ENCODE measurements around the gene FBXO31.
A peak's percentile ranks its signal among the peaks of the same experiment; 100 is the strongest.
"Not testable (repeated sequence)": the region's sequence is repeated elsewhere in the genome, so short reads cannot be mapped to it uniquely, and the experiment has no call there.

Gene FBXO31

DNA sequence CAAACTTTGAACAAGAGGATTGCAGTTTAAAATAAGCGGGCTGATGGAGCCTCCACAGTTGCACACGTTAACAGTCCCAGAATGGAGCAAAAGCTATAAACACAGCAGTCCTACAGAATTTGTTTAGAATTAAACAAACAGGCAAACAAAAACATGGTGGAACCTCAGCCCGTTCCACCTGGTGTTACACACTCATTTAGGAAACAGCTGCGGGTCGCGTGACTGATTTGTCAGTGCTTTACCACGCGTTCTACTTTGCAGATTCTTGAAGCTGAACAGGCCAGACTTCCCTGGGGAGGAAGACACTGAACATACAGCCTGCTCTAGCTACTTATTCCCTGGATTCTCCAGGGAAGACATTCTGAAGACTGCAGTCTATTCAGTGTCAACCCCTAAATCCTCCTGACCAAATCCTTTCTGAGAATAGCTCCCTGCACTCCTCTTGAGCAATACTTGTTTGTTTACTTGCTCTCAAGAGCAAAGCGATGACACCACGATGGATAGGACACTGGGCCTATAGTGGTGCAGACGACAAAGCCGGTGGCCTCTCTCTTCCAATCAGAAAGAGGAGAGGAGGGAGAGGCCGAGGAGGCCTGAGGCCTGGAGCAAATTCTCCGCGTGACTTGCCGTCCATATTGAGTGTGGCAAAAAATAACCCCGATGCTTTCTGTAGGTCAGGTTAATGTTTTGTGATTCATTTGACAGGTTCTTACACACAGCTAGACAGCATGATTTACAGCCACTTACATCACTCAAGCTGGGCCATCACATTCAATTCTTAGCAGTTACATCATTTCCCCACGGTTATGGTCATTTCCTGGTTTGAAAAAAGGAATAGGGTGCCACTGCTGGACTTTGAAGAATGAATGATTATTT is 4.6 kb upstream of the FBXO31 start:
- H3K36me3 ChIP-seq (ENCODE audit: insufficient read depth, low read length) = no peaks in the 10 kb centered on the region
- H3K27me3 ChIP-seq (ENCODE audit: insufficient read depth, low read length) = no peaks in the 10 kb centered on the region
- H2AFZ ChIP-seq (ENCODE audit: low read depth, low read length) = peak overlapping the region; percentile 64
- peaks cover 14% of the 10 kb centered on the region for H3K4me1 ChIP-seq (ENCODE audit: insufficient read depth, low read length)
- H3K4me3 ChIP-seq (ENCODE audit: low read length) = peak overlapping the region; percentile 51
- no peaks in the 10 kb centered on the region for H3K9me3 ChIP-seq (ENCODE audit: low read length)

DNA sequence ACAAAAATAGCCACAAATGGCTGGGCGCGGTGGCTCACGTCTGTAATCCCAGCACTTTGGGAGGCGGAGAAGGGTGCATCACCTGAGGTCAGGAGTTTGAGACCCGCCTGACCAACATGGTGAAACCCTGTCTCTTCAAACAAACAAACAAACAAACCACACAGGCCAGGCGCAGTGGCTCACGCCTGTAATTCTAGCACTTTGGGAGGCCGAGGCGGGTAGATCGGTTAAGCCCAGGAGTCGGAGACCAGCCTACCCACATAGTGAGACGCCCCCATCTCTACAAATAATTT is 1.2 kb upstream of the FBXO31 start:
- H3K9me3 ChIP-seq (ENCODE audit: low read length) = not testable (repeated sequence)
- Histone ChIP-seq H3K4me1 (ENCODE audit: insufficient read depth, low read length) (peaks cover 15% of the 10 kb centered on the region), H2AFZ (ENCODE audit: low read depth, low read length) (peak overlapping the region; percentile 63)

DNA sequence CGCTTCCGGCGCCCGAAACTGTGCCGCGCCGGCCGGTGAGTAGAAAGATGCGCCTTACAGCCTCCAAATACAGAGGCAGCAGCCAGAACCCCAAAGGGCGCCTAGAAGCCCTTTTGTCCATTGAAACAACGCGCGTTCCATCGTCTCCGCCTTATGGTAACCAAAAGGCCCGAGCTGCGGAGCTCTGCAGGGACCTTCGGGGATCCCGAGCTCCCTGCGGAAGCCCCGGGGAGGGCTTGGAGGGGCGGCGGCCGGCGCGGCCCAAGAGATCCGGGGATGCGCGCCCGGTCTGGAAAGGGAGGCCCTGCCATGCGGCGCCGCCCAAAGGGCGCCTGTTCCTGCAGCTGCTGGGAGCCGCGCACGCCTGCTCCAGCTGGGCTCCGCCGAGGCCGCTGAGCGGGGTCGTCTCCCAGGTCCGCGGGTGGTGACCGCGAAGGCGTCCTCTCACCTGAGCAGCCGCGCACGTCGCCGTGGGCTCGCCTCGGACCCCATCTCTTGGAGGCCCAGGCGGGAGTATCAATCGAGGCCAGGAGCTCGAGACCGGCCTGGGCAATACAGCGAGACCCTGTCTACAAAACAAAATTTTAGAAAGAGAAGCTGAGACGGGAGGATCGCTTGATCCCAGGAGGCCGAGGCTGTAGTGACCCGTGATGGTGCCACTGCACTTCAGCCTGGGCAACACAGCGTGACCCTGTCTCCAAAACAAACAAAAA is 742 bp upstream of the FBXO31 start:
- Histone ChIP-seq H3K4me3 (ENCODE audit: low read length) (peak overlapping the region; percentile 62), H3K9me3 (ENCODE audit: low read length) (no peaks in the 10 kb centered on the region), H3K36me3 (ENCODE audit: insufficient read depth, low read length) (no peaks in the 10 kb centered on the region), H2AFZ (ENCODE audit: low read depth, low read length) (peak overlapping the region; percentile 63), H3K4me1 (ENCODE audit: insufficient read depth, low read length) (peaks cover 15% of the 10 kb centered on the region), H3K27me3 (ENCODE audit: insufficient read depth, low read length) (no peaks in the 10 kb centered on the region)

More for the DNA sequence above, 1.2 kb upstream of the FBXO31 start:
- not testable (repeated sequence) for H3K27me3 ChIP-seq (ENCODE audit: insufficient read depth, low read length); H3K36me3 ChIP-seq (ENCODE audit: insufficient read depth, low read length)
- peak overlapping the region; percentile 62 for H3K4me3 ChIP-seq (ENCODE audit: low read length)

DNA sequence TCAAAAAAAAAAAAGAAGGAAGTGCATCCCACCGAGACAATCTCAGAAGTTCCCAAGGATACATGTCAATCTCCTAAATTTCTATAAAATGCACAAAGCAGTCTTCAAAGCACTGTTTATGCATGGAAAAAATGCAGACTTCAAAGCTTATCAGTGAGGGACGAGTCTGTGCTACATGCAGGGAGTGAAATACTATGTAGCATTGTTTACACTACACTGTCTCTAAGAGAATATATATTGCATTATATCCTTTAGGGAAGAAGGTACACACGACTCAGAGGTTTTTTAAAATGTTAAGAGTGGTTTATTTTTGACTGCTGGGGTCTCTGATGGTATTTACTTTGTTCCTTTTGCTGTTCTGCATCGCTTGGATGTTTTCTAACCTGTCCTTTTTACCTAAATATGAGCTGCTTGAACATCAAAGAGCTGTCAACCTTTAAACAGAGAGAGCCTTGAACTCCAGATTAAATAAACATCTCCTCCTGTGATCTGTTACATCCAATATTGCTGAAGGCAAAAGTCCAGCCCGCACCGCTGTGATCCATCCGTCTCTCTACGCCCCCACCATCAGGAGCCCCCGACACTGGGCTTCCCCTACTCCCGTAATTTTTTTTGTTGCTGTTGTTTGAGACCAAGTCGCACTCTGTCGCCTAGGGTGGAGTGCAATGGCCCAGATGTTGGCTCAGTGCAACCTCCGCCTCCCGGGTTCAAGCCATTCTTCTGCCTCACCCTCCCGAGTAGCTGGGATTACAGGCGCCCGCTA is 1.4 kb downstream of the FBXO31 start:
- Histone ChIP-seq H2AFZ (ENCODE audit: low read depth, low read length) (peak overlapping the region; percentile 22), H3K36me3 (ENCODE audit: insufficient read depth, low read length) (no peaks in the 10 kb centered on the region), H3K27me3 (ENCODE audit: insufficient read depth, low read length) (no peaks in the 10 kb centered on the region), H3K9me3 (ENCODE audit: low read length) (no peaks in the 10 kb centered on the region), H3K4me1 (ENCODE audit: insufficient read depth, low read length) (peaks cover 8% of the 10 kb centered on the region), H3K4me3 (ENCODE audit: low read length) (peak overlapping the region; percentile 62)

DNA sequence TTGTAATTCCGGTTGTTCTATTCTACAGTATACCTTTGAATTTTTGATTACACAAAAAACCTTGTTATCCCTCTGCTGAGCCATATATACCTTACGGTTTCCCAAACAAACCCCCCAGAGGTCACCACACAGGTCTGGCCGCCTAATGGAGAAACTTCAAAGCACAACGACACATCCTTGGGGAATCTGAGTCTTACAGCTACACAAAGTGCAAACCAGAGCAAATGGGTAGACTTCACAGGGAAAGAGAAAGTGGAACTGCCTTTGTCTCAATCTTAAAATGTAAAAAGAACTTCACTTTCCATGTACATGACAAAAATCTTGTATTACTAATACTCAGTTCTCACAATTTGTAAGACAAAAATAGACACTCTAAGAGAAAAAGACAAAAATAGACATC is 2.7 kb downstream of the FBXO31 start:
- H2AFZ ChIP-seq (ENCODE audit: low read depth, low read length) = no peak overlapping the region
- H3K36me3 ChIP-seq (ENCODE audit: insufficient read depth, low read length) = no peaks in the 10 kb centered on the region
- H3K4me1 ChIP-seq (ENCODE audit: insufficient read depth, low read length) = peaks cover 8% of the 10 kb centered on the region
- H3K9me3 ChIP-seq (ENCODE audit: low read length) = no peaks in the 10 kb centered on the region
- H3K27me3 ChIP-seq (ENCODE audit: insufficient read depth, low read length) = no peaks in the 10 kb centered on the region
- H3K4me3 ChIP-seq (ENCODE audit: low read length) = no peak overlapping the region

DNA sequence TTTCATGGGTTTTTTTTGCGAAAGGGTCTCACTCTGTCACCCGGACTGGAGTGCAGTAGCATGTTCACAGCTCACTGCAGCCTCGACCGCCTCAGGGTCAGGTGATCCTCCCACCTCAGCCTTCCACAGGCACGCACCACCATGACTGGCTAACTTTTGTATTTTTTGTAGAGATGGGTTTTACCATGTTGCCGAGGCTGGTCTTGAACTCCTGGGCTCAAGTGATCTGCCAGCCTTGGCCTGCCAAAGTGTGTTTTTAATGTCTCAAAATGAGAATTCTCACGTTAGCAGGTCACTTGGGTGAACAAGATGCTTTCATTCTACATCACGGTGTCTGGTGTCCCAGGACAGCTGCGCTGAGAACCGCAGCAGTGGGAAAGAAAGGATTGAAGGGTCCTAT is 3.2 kb downstream of the FBXO31 start:
- Histone ChIP-seq H3K4me3 (ENCODE audit: low read length) (no peak overlapping the region), H2AFZ (ENCODE audit: low read depth, low read length) (no peak overlapping the region), H3K36me3 (ENCODE audit: insufficient read depth, low read length) (no peaks in the 10 kb centered on the region), H3K4me1 (ENCODE audit: insufficient read depth, low read length) (peaks cover 8% of the 10 kb centered on the region), H3K27me3 (ENCODE audit: insufficient read depth, low read length) (no peaks in the 10 kb centered on the region), H3K9me3 (ENCODE audit: low read length) (no peaks in the 10 kb centered on the region)

DNA sequence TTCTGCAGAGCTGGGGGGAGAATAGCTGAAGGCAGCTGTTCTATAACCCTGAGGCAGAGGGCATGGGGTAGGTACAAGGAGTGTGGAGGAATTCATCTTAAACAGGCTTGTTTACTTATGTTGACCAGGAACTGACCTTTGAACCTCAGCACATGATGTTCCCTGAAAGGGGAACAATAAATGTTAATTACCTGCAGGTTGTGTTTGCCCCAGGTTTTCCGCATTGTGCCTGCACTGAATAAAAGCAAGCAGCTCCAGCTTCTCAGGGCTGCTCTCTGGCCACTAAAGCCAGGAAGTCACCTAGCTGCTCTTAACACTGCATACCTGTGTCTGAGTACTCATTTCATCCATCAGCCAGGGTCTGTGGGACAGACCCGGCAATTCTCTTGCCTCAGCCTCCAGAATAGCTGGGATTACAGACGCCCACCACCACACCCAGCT is 4.2 kb downstream of the FBXO31 start:
- H3K9me3 ChIP-seq (ENCODE audit: low read length); H3K36me3 ChIP-seq (ENCODE audit: insufficient read depth, low read length); H3K27me3 ChIP-seq (ENCODE audit: insufficient read depth, low read length); H3K4me1 ChIP-seq (ENCODE audit: insufficient read depth, low read length); H3K4me3 ChIP-seq (ENCODE audit: low read length); H2AFZ ChIP-seq (ENCODE audit: low read depth, low read length): not testable (repeated sequence)

DNA sequence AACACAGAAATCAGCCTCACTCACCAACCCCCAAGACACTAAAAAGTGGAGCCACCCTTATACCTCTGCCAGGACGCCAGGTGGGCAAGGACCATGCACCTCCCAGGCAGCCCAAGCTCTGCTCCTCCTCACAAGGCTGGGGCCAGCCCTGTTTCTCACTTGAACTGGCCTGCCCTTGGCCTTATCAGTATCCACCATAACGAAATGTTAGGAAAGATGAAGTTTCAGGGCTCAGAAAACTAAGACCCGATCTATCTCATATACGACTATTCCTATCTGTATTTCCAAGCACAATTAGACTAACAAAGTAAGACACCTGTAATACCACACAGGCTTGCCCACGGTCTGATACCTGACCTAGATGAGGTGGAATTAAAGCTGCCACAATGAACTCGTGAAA is 6.9 kb downstream of the FBXO31 start:
- H3K4me3 ChIP-seq (ENCODE audit: low read length) = no peak overlapping the region
- no peaks in the 10 kb centered on the region for H3K9me3 ChIP-seq (ENCODE audit: low read length)
- no peak overlapping the region for H2AFZ ChIP-seq (ENCODE audit: low read depth, low read length)
- no peaks in the 10 kb centered on the region for H3K27me3 ChIP-seq (ENCODE audit: insufficient read depth, low read length)
- peaks cover 2% of the 10 kb centered on the region for H3K4me1 ChIP-seq (ENCODE audit: insufficient read depth, low read length)
- no peaks in the 10 kb centered on the region for H3K36me3 ChIP-seq (ENCODE audit: insufficient read depth, low read length)

DNA sequence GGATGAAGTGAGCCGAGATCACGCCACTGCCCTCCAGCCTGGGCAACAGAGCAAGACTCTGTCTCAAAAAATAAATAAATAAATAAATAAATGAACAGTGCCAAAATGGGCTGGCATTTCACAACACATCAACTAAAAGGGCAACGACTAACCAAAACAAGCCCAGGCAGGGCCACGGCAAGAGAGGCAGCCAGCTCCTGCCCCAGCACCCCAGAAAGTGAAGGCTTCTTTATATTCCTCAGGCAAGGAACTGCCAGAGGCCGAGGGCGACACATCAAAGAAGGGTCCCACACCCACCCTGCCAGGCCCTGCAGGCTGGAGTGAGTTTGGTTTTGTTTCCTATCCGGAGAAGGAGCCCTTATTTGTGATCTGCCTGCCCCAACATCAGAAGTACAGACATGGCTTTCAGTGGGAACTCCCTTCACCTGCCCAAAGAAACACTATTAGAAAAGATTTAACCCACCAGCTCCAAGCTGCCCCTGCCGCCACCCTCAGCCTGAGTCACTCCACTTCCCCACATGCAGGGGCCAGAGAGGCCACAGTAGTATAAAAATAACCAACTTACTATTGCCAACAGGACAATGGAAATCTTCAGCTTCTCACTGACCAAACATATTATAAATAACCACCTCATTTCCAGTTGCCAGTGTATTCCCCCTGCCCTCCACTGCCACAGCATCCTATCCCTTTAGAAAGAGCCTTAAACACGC is 8.0 kb downstream of the FBXO31 start:
- H3K4me3 ChIP-seq (ENCODE audit: low read length) = no peak overlapping the region
- peaks cover 5% of the 10 kb centered on the region for H3K4me1 ChIP-seq (ENCODE audit: insufficient read depth, low read length)
- H3K9me3 ChIP-seq (ENCODE audit: low read length) = no peaks in the 10 kb centered on the region
- H2AFZ ChIP-seq (ENCODE audit: low read depth, low read length) = no peak overlapping the region
- no peaks in the 10 kb centered on the region for H3K27me3 ChIP-seq (ENCODE audit: insufficient read depth, low read length)
- no peaks in the 10 kb centered on the region for H3K36me3 ChIP-seq (ENCODE audit: insufficient read depth, low read length)

DNA sequence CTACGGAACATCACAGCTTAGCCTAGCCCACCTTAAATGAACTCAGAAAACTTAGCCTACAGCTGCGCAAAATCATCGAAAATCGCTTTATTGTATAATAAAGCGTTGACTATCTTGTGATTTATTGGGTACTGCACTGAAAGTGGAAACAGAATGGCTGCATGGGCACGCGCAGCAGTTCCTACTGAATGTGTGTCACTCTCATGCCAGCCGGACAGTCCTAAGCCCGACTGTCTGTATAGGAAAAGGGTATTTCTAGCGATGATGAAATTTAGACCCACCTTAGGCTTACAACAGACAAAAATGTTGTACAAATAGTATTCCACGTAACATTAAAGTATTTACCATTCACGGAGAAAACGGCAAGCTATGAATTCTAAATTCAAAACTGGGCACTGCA is 9.3 kb downstream of the FBXO31 start:
- Histone ChIP-seq H3K36me3 (ENCODE audit: insufficient read depth, low read length) (no peaks in the 10 kb centered on the region), H2AFZ (ENCODE audit: low read depth, low read length) (no peak overlapping the region), H3K9me3 (ENCODE audit: low read length) (no peaks in the 10 kb centered on the region), H3K4me3 (ENCODE audit: low read length) (no peak overlapping the region), H3K4me1 (ENCODE audit: insufficient read depth, low read length) (peaks cover 5% of the 10 kb centered on the region), H3K27me3 (ENCODE audit: insufficient read depth, low read length) (no peaks in the 10 kb centered on the region)

DNA sequence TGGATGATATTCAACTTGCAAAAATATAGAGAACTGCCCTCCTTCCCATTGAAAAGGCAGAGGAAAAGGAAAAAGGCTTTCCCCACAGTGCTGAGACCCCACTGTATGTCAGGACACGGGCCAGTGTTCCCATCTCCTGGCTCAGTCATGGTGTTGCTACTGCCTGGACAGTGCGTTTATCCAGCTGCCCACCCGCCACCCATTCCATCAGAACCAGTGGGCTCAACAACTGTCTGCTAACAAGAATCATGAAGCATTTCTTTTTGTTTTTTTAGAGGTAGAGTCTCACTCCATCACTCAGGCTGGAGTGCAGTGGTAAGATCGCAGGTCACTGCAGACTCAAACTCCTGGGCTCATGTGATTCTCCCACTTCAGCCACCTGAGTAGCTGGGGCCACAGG is 11.3 kb downstream of the FBXO31 start:
- Histone ChIP-seq H2AFZ (ENCODE audit: low read depth, low read length) (no peak overlapping the region), H3K4me3 (ENCODE audit: low read length) (no peak overlapping the region), H3K4me1 (ENCODE audit: insufficient read depth, low read length) (peaks cover 7% of the 10 kb centered on the region), H3K27me3 (ENCODE audit: insufficient read depth, low read length) (no peaks in the 10 kb centered on the region), H3K9me3 (ENCODE audit: low read length) (no peaks in the 10 kb centered on the region), H3K36me3 (ENCODE audit: insufficient read depth, low read length) (no peaks in the 10 kb centered on the region)

DNA sequence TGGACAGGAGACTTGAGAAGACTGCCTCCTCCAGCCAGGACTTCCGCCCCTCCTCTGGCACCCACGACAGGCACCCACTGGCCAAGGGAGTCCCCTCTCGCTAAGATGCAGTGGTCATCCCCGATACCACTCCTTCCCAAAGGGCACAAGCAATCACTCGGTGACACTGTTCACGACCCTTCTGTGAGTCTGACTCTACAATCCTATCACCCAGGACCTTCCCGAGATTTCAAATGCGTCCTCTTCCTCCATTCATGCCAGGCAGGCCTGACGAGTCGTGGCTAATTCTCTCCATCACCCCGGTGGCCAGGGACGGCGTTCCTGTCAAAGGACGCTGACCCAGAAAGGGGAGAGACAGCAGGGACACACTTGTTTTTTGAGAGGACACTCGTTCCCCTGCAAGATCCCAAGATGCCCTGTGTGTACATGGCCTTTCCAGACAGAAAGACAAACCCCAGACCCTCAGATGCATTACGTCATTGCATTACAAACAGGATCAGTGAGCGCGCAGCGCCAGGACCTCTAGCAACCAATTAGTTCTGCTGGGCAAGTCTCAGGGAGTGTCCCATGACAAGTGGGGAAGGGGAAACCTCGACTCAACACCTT is 12.2 kb downstream of the FBXO31 start:
- Histone ChIP-seq H2AFZ (ENCODE audit: low read depth, low read length) (no peak overlapping the region), H3K4me3 (ENCODE audit: low read length) (no peak overlapping the region), H3K9me3 (ENCODE audit: low read length) (no peaks in the 10 kb centered on the region), H3K36me3 (ENCODE audit: insufficient read depth, low read length) (no peaks in the 10 kb centered on the region), H3K27me3 (ENCODE audit: insufficient read depth, low read length) (no peaks in the 10 kb centered on the region), H3K4me1 (ENCODE audit: insufficient read depth, low read length) (peaks cover 7% of the 10 kb centered on the region)

Data from neuron (in vitro differentiated cells).